ENCODE measurements around the gene TMC8. TPM values are rescaled to one million over a fixed set of nuclear protein-coding genes. Genes with fewer than 3 reads are reported as not detected.

Gene TMC8
- total and polyA plus RNA-seq, 2 experiments from 2014 or later, result 1.2 to 1.3 TPM

DNA sequence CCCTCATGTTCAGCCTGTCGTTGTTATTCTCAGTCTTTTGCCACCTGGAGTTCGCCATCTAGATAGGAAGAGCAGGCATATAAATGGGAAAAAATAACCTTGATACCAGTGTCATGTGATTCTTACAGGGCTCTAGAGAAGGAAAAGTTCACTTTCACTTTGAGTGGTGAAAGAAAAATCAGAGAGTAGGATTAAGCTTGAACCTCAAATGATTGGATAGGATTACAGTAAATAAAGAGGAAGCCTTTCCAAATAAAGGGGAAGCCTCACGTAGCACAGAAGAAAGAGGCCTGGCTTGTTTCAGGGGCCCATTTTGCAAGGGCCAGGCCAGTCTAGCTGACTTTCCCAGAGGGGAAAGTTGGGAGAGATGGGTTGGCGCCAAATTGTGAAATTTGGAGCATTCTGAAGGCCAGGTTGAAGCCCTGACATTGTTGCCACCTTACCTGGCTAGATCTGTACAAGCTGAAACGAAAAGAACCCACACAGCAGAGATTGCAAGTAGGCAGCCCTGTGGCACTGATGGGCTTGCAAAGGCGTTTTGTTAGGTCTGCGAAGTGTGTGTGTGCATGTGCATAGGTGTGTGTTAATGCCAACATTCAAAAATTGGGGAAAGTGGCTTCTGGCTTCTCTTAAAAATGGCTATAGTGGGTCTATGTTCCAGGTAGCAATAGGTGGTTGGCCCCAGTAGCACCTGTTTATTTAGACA, 40.8 kb upstream of the TMC8 start:
- H4K20me1 ChIP-seq (replicated peaks; ENCODE audit: insufficient read depth), result peaks cover 6% of the 10 kb centered on the region; the same call in 1 of the 2 replicates
- no peaks in the 10 kb centered on the region for H3K4me1 ChIP-seq (ENCODE audit: insufficient read depth)
- Mint-ChIP-seq H3K36me3 (ENCODE audit: low read depth) (peaks cover 72% of the 10 kb centered on the region), H3K4me3 (no peak overlapping the region), H3K4me1 (no peaks in the 10 kb centered on the region), H3K27ac (no peak overlapping the region), H3K9me3 (no peaks in the 10 kb centered on the region), H3K27me3 (ENCODE audit: insufficient read depth, low read depth, poor library complexity) (peaks cover 1% of the 10 kb centered on the region)
- no peaks in the 10 kb centered on the region for H3K9me2 ChIP-seq (ENCODE audit: insufficient read depth)
- H3F3A ChIP-seq (replicated peaks; ENCODE audit: low read depth), result no peaks in the 10 kb centered on the region
- H3K27ac ChIP-seq (ENCODE audit: low read depth), result no peak overlapping the region
- TF ChIP-seq REST (IDR thresholded peaks at IDR 0.05; ENCODE audit: unreplicated experiment) (no peak), CREB1 (CRISPR knock-in tag; IDR thresholded peaks at IDR 0.05; ENCODE audit: low read depth) (no peak), ZNF114 (CRISPR knock-in tag; IDR thresholded peaks at IDR 0.05) (no peak), JUNB (IDR thresholded peaks at IDR 0.05; ENCODE audit: unreplicated experiment) (no peak)
- no peaks in the 10 kb centered on the region for H3K27me3 ChIP-seq (ENCODE audit: insufficient read depth)
- H3K79me2 ChIP-seq (replicated peaks; ENCODE audit: insufficient read depth), result no peaks in the 10 kb centered on the region
- no peak overlapping the region for H3K4me2 ChIP-seq
- DNase-seq (ENCODE audit: low spot score), result no peak
- ATAC-seq, result no peak
- no peak overlapping the region for H3K4me3 ChIP-seq
- H3K36me3 ChIP-seq (ENCODE audit: insufficient read depth), result peaks cover 24% of the 10 kb centered on the region
- no peak overlapping the region for H2AFZ ChIP-seq

- Histone ChIP-seq H3K4me1 (ENCODE audit: insufficient read depth) (no peaks in the 10 kb centered on the region), H3K4me2 (no peak overlapping the region), H3K27me3 (ENCODE audit: insufficient read depth) (no peaks in the 10 kb centered on the region), H3K9me2 (ENCODE audit: insufficient read depth) (no peaks in the 10 kb centered on the region), H2AFZ (no peak overlapping the region), H4K20me1 (replicated peaks; ENCODE audit: insufficient read depth) (peaks cover 3% of the 10 kb centered on the region; the same call in 1 of the 2 replicates), H3K27ac (ENCODE audit: low read depth) (no peak overlapping the region), H3F3A (replicated peaks; ENCODE audit: low read depth) (no peaks in the 10 kb centered on the region), H3K36me3 (ENCODE audit: insufficient read depth) (peaks cover 15% of the 10 kb centered on the region), H3K79me2 (replicated peaks; ENCODE audit: insufficient read depth) (no peaks in the 10 kb centered on the region), H3K4me3 (no peak overlapping the region)
- DNase-seq (ENCODE audit: low spot score), result no peak
- H3K27me3 Mint-ChIP-seq (ENCODE audit: insufficient read depth, low read depth, poor library complexity), result peaks cover 1% of the 10 kb centered on the region
- ATAC-seq, result no peak
- no peak overlapping the region for H3K27ac Mint-ChIP-seq
- no peak overlapping the region for H3K4me3 Mint-ChIP-seq
- H3K4me1 Mint-ChIP-seq, result no peaks in the 10 kb centered on the region
- no peaks in the 10 kb centered on the region; the same call in 2 of the 3 replicates for H3K9me3 Mint-ChIP-seq
- peaks cover 87% of the 10 kb centered on the region for H3K36me3 Mint-ChIP-seq (ENCODE audit: low read depth)
- TF ChIP-seq, protein P1, sequence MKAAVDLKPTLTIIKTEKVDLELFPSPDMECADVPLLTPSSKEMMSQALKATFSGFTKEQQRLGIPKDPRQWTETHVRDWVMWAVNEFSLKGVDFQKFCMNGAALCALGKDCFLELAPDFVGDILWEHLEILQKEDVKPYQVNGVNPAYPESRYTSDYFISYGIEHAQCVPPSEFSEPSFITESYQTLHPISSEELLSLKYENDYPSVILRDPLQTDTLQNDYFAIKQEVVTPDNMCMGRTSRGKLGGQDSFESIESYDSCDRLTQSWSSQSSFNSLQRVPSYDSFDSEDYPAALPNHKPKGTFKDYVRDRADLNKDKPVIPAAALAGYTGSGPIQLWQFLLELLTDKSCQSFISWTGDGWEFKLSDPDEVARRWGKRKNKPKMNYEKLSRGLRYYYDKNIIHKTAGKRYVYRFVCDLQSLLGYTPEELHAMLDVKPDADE (IDR thresholded peaks at IDR 0.05), result no peak
- no peak for TF ChIP-seq JUNB (IDR thresholded peaks at IDR 0.05; ENCODE audit: unreplicated experiment)
- TF ChIP-seq CTCF (conservative IDR thresholded peaks at IDR 0.05; ENCODE audit: low read depth in 2 of 2), result no peak
- TF ChIP-seq EZH2phosphoT487 (IDR thresholded peaks at IDR 0.05; ENCODE audit: unreplicated experiment), result no peak
- no peak for TF ChIP-seq EZH2 (IDR thresholded peaks at IDR 0.05; ENCODE audit: low read depth, unreplicated experiment)
- no peak for TF ChIP-seq CREB1 (CRISPR knock-in tag; IDR thresholded peaks at IDR 0.05; ENCODE audit: low read depth)
These were observed 37.7 kb upstream of the TMC8 start for GRCh38 chr17:78092794-78093324.

All from GM23338 (cell line).